GM10248 (cell line): ENCODE data around the gene LHFPL3.

Source experiments
- CTCF ChIA-PET: fragments of 300-600 bp; sonication (Branson Sonifier 250); formaldehyde crosslinking; extraction: SDS; loops from one replicate; lab custom pipeline; 2021; ENCODE audit warnings: antibody characterized with exemption; lab: Yijun Ruan, JAX
- POLR2A ChIA-PET: fragments of 350-650 bp; sonication (Branson Sonifier 250); formaldehyde crosslinking; extraction: SDS; loops from one replicate; lab custom pipeline; 2020; ENCODE audit warnings: antibody characterized with exemption; lab: Yijun Ruan, JAX
- DNase-seq: peaks from one replicate; pipeline ENCODE4 v3.0.0; 2012; ENCODE audit errors: extremely low spot score
- CTCF ChIP-seq: IDR thresholded peaks from 2 replicates; pipeline ENCODE4 v1.5.1; 2012; ENCODE audit warnings: mild to moderate bottlenecking, low read depth; ENCODE audit errors: extremely low read depth, missing control alignments, control extremely low read depth

Gene LHFPL3

GRCh38 chr7:104299323-104299722, 29.1 kb upstream of the LHFPL3 start:
- ChIA-PET CTCF (interaction anchor here (1.7 to 2.0 kb wide), 2 partner anchors 11 to 549 kb away, joined by 4 to 6 read pairs; no protein-coding TSS in a partner anchor), POLR2A (no interaction called here)

GRCh38 chr7:104299777-104300176, 28.6 kb upstream of the LHFPL3 start:
- CTCF ChIA-PET: interaction anchor here (1.7 kb wide), 1 partner anchor 11 kb away, joined by 6 read pairs; no protein-coding TSS in a partner anchor
- no peak for DNase-seq
- POLR2A ChIA-PET: no interaction called here
- no peak for TF ChIP-seq CTCF

More at GRCh38 chr7:104299323-104299722, 29.1 kb upstream of the LHFPL3 start:
- no peak for DNase-seq
- TF ChIP-seq CTCF: no peak

DNA sequence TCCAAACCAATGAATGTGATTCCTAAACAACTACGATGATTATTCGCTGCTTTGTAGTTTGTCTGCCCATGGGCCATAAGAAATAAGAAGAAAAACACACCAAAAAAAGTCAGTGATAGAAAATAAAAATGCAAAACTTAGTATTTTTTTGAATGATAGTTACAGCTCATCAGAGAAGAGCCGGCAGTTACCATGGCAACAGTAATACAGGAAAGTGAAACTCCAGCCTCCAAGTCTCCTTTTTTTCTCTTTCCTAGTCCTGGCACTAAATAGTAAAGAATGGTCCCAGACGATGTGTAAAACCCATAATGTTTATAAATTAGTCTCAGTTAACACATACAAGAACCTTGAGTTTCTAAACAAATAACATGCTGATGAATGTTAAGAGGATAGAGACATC, 21.6 kb upstream of the LHFPL3 start:
- CTCF ChIA-PET: interaction anchor here (1.3 kb wide), 1 partner anchor 11 kb away, joined by 3 read pairs; no protein-coding TSS in a partner anchor
- DNase-seq: no peak
- TF ChIP-seq CTCF: no peak
- POLR2A ChIA-PET: no interaction called here

GRCh38 chr7:104317948-104318629, 10.3 kb upstream of the LHFPL3 start:
- no peak for DNase-seq
- ChIA-PET CTCF (no interaction called here), POLR2A (no interaction called here)
- no peak for TF ChIP-seq CTCF

DNA sequence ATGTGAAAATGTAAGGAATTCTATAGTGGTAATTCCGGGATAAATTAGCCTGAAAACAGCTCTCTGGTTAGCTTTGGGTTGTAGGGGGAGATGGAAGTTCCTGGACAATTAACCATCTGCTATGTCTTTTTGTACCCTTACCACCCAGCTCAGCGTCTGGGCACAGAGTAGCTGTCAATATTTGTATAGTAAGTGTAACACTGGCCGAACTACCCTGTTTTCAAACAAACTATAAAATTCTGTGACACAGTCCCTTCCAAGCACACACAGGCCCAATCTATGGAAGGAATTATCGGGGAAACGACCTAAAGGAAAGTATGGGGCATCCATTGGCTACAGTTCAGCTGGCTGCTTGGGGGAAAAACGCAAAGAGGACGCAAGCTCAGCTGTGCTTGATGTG, 869 bp upstream of the LHFPL3 start:
- no peak for TF ChIP-seq CTCF
- ChIA-PET POLR2A (no interaction called here), CTCF (no interaction called here)
- no peak for DNase-seq

- no peak for DNase-seq
- POLR2A ChIA-PET: no interaction called here
- CTCF ChIA-PET: no interaction called here
- TF ChIP-seq CTCF: no peak
Measured at GRCh38 chr7:104327938-104328295, 486 bp upstream of the LHFPL3 start.
